CD4-positive, CD25-positive, alpha-beta regulatory T cell (primary cell): Measurements from ENCODE around the gene CCDC198. TPM values are rescaled to one million over a fixed set of nuclear protein-coding genes. Genes with fewer than 3 reads are reported as not detected.

Experiments used
- ATAC-seq, 2 donors: fragments of 150-1000 bp; cut with Tn5 transposase; one replicate each; pipeline ENCODE4 v1.10.0; 2021; ENCODE audit warnings: low read depth in 2 of 2, moderate number of reproducible peaks in 2 of 2, moderate library complexity in 1 of 2
- DNase-seq, 3 donors: peaks; one replicate each; pipeline versions ENCODE4 v3.0.0 to v3.0.0-alpha.2; 2012 to 2022; ENCODE audit warnings: mixed read lengths in 1 of 3
- H3K27ac ChIP-seq: one replicate; pipeline ENCODE4 v1.7.0; 2013; ENCODE audit warnings: mild to moderate bottlenecking, low read length; ENCODE audit not compliant: insufficient read depth, poor library complexity, severe bottlenecking
- H3K27me3 ChIP-seq: one replicate; pipeline ENCODE4 v1.7.0; 2013; ENCODE audit warnings: low read length; ENCODE audit not compliant: control insufficient read depth, insufficient read depth
- H3K36me3 ChIP-seq: one replicate; pipeline ENCODE4 v1.7.0; 2013; ENCODE audit warnings: mild to moderate bottlenecking, low read length, moderate library complexity; ENCODE audit not compliant: control insufficient read depth, insufficient read depth
- H3K4me1 ChIP-seq: 2 replicates; pipeline ENCODE4 v1.7.0; 2013; ENCODE audit warnings: mild to moderate bottlenecking, low read length; ENCODE audit not compliant: insufficient read depth, control insufficient read depth, poor library complexity, severe bottlenecking
- H3K4me3 ChIP-seq: one replicate; pipeline ENCODE4 v1.7.0; 2013; ENCODE audit warnings: low read depth, mild to moderate bottlenecking, low read length, moderate library complexity
- H3K9me3 ChIP-seq, 2 experiments: 1 replicate in 1 of 2; 2 replicates in 1 of 2; pipeline ENCODE4 v1.7.0; 2013; ENCODE audit warnings: low read length in 2 of 2, mild to moderate bottlenecking in 1 of 2, moderate library complexity in 1 of 2; ENCODE audit not compliant: control insufficient read depth in 2 of 2
- H3K27ac Mint-ChIP-seq, 3 donors: one replicate each; pipeline ENCODE4 v1.8.0; 2020 to 2022; ENCODE audit warnings: mild to moderate bottlenecking in 3 of 3, mixed read lengths in 3 of 3, moderate library complexity in 2 of 3
- H3K27me3 Mint-ChIP-seq: one replicate; pipeline ENCODE4 v1.8.0; 2022; ENCODE audit warnings: mild to moderate bottlenecking, mixed read lengths
- H3K36me3 Mint-ChIP-seq: one replicate; pipeline ENCODE4 v1.8.0; 2020; ENCODE audit warnings: mixed read lengths
- H3K4me1 Mint-ChIP-seq, 4 donors: one replicate each; pipeline ENCODE4 v1.8.0; 2020 to 2022; ENCODE audit warnings: mixed read lengths in 4 of 4, mild to moderate bottlenecking in 1 of 4
- H3K4me3 Mint-ChIP-seq, 4 donors: one replicate each; pipeline ENCODE4 v1.8.0; 2020 to 2022; ENCODE audit warnings: mild to moderate bottlenecking in 4 of 4, mixed read lengths in 4 of 4, moderate library complexity in 3 of 4
- H3K9me3 Mint-ChIP-seq, 7 donors: one replicate each; pipeline ENCODE4 v1.8.0; 2020 to 2022; ENCODE audit warnings: mixed read lengths in 7 of 7, mild to moderate bottlenecking in 3 of 7, moderate library complexity in 2 of 7
- polyA plus RNA-seq, 4 donors: library from polyadenylated mRNA; unstranded; fragments of 300-500 nt; fragmentation: Illumina TruSeq; gene quantifications; one replicate each; pipeline ENCODE4 v1.2.3, GENCODE V29; 2021
- total RNA-seq: library from RNA; stranded (reverse); gene quantifications from one replicate; pipeline ENCODE4 v1.2.3, GENCODE V29; 2022

The CCDC198 gene
- total and polyA plus RNA-seq, 5 donors from 2014 or later, result not detected

DNA sequence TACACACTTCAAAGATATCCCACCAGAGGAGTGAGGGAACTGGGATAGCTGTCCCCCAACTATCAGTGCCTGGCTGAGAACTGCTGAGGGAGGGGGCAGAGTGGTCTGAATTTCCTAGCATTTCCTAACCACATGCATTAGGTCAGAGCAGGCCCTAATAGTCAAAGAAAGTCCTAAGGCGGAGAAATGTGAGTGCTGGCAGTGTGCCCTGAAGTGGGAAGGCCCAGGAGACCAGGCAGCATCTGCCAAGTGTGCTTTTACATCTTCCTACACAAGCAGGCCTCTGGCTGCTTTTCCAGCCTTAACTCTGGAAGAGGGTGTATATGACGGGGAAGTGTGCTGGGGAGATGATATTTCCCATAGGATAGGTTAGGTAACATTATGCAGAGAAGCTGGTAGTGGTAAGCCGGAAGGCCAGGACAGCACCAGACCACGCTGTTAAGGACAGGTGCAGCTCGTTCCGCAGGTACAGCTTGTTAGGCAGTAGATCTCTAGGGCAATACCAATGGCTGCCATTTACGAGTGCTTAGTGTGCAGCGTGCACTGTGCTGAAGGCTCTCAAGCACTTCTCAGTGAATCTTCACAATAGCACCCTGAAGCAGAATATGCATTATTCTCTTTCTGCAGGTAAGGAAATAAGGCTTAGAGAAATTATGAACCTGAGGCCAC, 9.1 kb upstream of the CCDC198 start:
- Histone ChIP-seq H3K36me3 (no peaks in the 10 kb centered on the region), H3K9me3 (no peaks in the 10 kb centered on the region), H3K27me3 (no peaks in the 10 kb centered on the region), H3K4me3 (no peak overlapping the region), H3K27ac (no peak overlapping the region), H3K4me1 (no peaks in the 10 kb centered on the region)
- Mint-ChIP-seq H3K27ac (no peak overlapping the region), H3K4me3 (no peak overlapping the region), H3K36me3 (no peaks in the 10 kb centered on the region), H3K9me3 (peaks cover 0 to 7% (median 0%) of the 10 kb centered on the region in 7 donors), H3K27me3 (no peaks in the 10 kb centered on the region), H3K4me1 (no peaks in the 10 kb centered on the region)
- DNase-seq (no peak), ATAC-seq (no peak)

GRCh38 chr14:57501039-57501557, 7.4 kb upstream of the CCDC198 start:
- Mint-ChIP-seq H3K27ac (no peak overlapping the region), H3K36me3 (no peaks in the 10 kb centered on the region), H3K4me1 (no peaks in the 10 kb centered on the region), H3K9me3 (peaks cover 0 to 7% (median 0%) of the 10 kb centered on the region in 7 donors), H3K27me3 (no peaks in the 10 kb centered on the region), H3K4me3 (no peak overlapping the region)
- no peak overlapping the region for H3K4me3 ChIP-seq
- no peaks in the 10 kb centered on the region for H3K27me3 ChIP-seq
- no peak for ATAC-seq
- H3K36me3 ChIP-seq, result no peaks in the 10 kb centered on the region
- no peak overlapping the region for H3K27ac ChIP-seq
- H3K4me1 ChIP-seq, result no peaks in the 10 kb centered on the region
- no peak for DNase-seq
- no peaks in the 10 kb centered on the region for H3K9me3 ChIP-seq

- H3K27me3 Mint-ChIP-seq, result no peaks in the 10 kb centered on the region
- H3K27ac ChIP-seq, result no peak overlapping the region
- no peak overlapping the region for H3K27ac Mint-ChIP-seq
- ATAC-seq, result no peak
- no peaks in the 10 kb centered on the region for H3K27me3 ChIP-seq
- H3K9me3 Mint-ChIP-seq, result peaks cover 0 to 7% (median 0%) of the 10 kb centered on the region in 7 donors
- DNase-seq, result no peak
- H3K9me3 ChIP-seq, result no peaks in the 10 kb centered on the region
- H3K4me3 Mint-ChIP-seq, result no peak overlapping the region
- no peaks in the 10 kb centered on the region for H3K36me3 ChIP-seq
- H3K4me3 ChIP-seq, result no peak overlapping the region
- no peaks in the 10 kb centered on the region for H3K36me3 Mint-ChIP-seq
- H3K4me1 Mint-ChIP-seq, result no peaks in the 10 kb centered on the region
- no peaks in the 10 kb centered on the region for H3K4me1 ChIP-seq
Measured at GRCh38 chr14:57498659-57499058, 5.0 kb upstream of the CCDC198 start.

DNA sequence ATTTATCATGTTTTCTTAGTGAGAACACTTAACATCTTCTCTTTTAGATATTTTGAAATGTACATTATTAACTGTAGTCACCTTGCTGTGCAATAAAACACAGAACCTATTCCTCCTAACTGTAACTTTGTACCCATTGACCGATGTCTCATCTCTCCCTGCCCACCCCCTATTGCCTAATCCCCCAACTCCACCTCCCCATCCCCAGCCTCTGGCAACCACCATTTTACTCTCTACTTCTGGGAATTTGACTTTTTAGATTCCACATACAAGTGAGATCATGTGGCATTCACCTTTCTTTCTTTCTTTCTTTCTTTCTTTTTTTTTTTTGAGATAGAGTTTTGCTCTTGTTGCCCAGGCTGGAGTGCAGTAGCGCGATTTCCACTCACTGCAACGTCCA, 4.4 kb upstream of the CCDC198 start:
- no peaks in the 10 kb centered on the region for H3K4me1 ChIP-seq
- H3K27ac ChIP-seq, result no peak overlapping the region
- H3K4me1 Mint-ChIP-seq, result no peaks in the 10 kb centered on the region
- no peaks in the 10 kb centered on the region for H3K27me3 ChIP-seq
- ATAC-seq (no peak), DNase-seq (no peak)
- no peak overlapping the region for H3K27ac Mint-ChIP-seq
- no peaks in the 10 kb centered on the region for H3K9me3 ChIP-seq
- no peaks in the 10 kb centered on the region for H3K36me3 Mint-ChIP-seq
- no peaks in the 10 kb centered on the region for H3K27me3 Mint-ChIP-seq
- no peak overlapping the region for H3K4me3 Mint-ChIP-seq
- H3K9me3 Mint-ChIP-seq, result peaks cover 0 to 7% (median 0%) of the 10 kb centered on the region in 7 donors
- H3K36me3 ChIP-seq, result no peaks in the 10 kb centered on the region
- H3K4me3 ChIP-seq, result no peak overlapping the region

- H3K9me3 Mint-ChIP-seq, result peaks cover 0 to 3% (median 0%) of the 10 kb centered on the region in 7 donors
- no peaks in the 10 kb centered on the region for H3K4me1 ChIP-seq
- H3K36me3 ChIP-seq, result no peaks in the 10 kb centered on the region
- H3K27me3 Mint-ChIP-seq, result no peaks in the 10 kb centered on the region
- no peaks in the 10 kb centered on the region for H3K36me3 Mint-ChIP-seq
- ATAC-seq (no peak), DNase-seq (no peak)
- H3K4me3 Mint-ChIP-seq, result no peak overlapping the region
- no peak overlapping the region for H3K27ac ChIP-seq
- no peaks in the 10 kb centered on the region for H3K27me3 ChIP-seq
- H3K4me3 ChIP-seq, result no peak overlapping the region
- H3K4me1 Mint-ChIP-seq, result no peaks in the 10 kb centered on the region
- H3K27ac Mint-ChIP-seq, result no peak overlapping the region
- H3K9me3 ChIP-seq, result no peaks in the 10 kb centered on the region
Measured at GRCh38 chr14:57495416-57495815, 1.8 kb upstream of the CCDC198 start.

- H3K36me3 ChIP-seq, result no peaks in the 10 kb centered on the region
- no peaks in the 10 kb centered on the region for H3K27me3 ChIP-seq
- no peak overlapping the region for H3K27ac ChIP-seq
- Mint-ChIP-seq H3K4me3 (no peak overlapping the region), H3K27ac (no peak overlapping the region), H3K9me3 (no peaks in the 10 kb centered on the region), H3K36me3 (no peaks in the 10 kb centered on the region), H3K27me3 (no peaks in the 10 kb centered on the region), H3K4me1 (no peaks in the 10 kb centered on the region)
- H3K4me1 ChIP-seq, result no peaks in the 10 kb centered on the region
- no peak overlapping the region for H3K4me3 ChIP-seq
- no peak for DNase-seq
- no peaks in the 10 kb centered on the region for H3K9me3 ChIP-seq
- no peak for ATAC-seq
Measured at GRCh38 chr14:57492859-57493258, 798 bp downstream of the CCDC198 start.

GRCh38 chr14:57491640-57492039, 2.0 kb downstream of the CCDC198 start:
- Mint-ChIP-seq H3K36me3 (no peaks in the 10 kb centered on the region), H3K9me3 (no peaks in the 10 kb centered on the region), H3K27me3 (no peaks in the 10 kb centered on the region), H3K4me1 (no peaks in the 10 kb centered on the region), H3K4me3 (no peak overlapping the region), H3K27ac (no peak overlapping the region)
- no peaks in the 10 kb centered on the region for H3K9me3 ChIP-seq
- no peak overlapping the region for H3K4me3 ChIP-seq
- H3K36me3 ChIP-seq, result no peaks in the 10 kb centered on the region
- DNase-seq (no peak), ATAC-seq (no peak)
- H3K4me1 ChIP-seq, result no peaks in the 10 kb centered on the region
- no peaks in the 10 kb centered on the region for H3K27me3 ChIP-seq
- H3K27ac ChIP-seq, result no peak overlapping the region

DNA sequence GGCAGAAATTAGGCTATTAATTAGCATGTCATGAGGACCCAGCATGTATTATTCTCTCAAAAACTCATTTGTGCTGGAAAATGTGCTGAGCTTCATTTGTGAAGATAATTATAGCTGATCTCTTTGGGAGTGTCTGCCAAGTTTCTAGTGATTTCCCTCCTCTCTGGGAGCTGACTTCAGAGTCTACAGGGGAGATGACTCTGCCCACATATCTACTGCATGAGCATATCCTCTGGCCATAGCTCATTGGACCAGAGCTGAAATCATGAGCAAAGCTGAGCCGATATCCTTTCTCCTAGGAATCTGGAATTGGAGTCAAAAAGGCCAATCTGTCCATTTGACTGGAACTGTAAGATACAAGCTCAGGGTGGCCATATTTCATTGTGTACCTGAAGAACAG, 5.9 kb downstream of the CCDC198 start:
- Histone ChIP-seq H3K4me3 (no peak overlapping the region), H3K27me3 (no peaks in the 10 kb centered on the region), H3K9me3 (no peaks in the 10 kb centered on the region), H3K27ac (no peak overlapping the region), H3K36me3 (no peaks in the 10 kb centered on the region), H3K4me1 (no peaks in the 10 kb centered on the region)
- no peaks in the 10 kb centered on the region for H3K27me3 Mint-ChIP-seq
- H3K36me3 Mint-ChIP-seq, result no peaks in the 10 kb centered on the region
- H3K9me3 Mint-ChIP-seq, result no peaks in the 10 kb centered on the region
- no peak overlapping the region for H3K27ac Mint-ChIP-seq
- H3K4me3 Mint-ChIP-seq, result no peak overlapping the region
- ATAC-seq (no peak), DNase-seq (no peak)
- H3K4me1 Mint-ChIP-seq, result no peaks in the 10 kb centered on the region
